KMS-11 (cell line): ENCODE data around the gene ADGRV1.
"Not testable (repeated sequence)": the region's sequence is repeated elsewhere in the genome, so short reads cannot be mapped to it uniquely, and the experiment has no call there.

Experiments used
- H2AFZ ChIP-seq: fragments of 200-600 bp; sonication (generic); 2 replicates; pipeline ENCODE4 v1.6.1; 2016; ENCODE audit warnings: antibody characterized with exemption, mixed run types, low read depth
- H3K27ac ChIP-seq: fragments of 200-600 bp; sonication (generic); 2 replicates; pipeline ENCODE4 v1.6.1; 2016; ENCODE audit warnings: mild to moderate bottlenecking, mixed run types
- H3K27me3 ChIP-seq: fragments of 200-600 bp; sonication (generic); 2 replicates; pipeline ENCODE4 v1.6.1; 2017; ENCODE audit warnings: mild to moderate bottlenecking, low read depth, mixed run types, moderate library complexity; ENCODE audit not compliant: insufficient read depth
- H3K36me3 ChIP-seq: fragments of 200-600 bp; sonication (generic); 2 replicates; pipeline ENCODE4 v1.6.1; 2017; ENCODE audit warnings: mild to moderate bottlenecking, mixed run types; ENCODE audit not compliant: insufficient read depth
- H3K4me1 ChIP-seq: fragments of 200-600 bp; sonication (generic); 2 replicates; pipeline ENCODE4 v1.6.1; 2016; ENCODE audit warnings: mild to moderate bottlenecking, low read depth, mixed run types; ENCODE audit not compliant: poor library complexity, severe bottlenecking
- H3K4me2 ChIP-seq: fragments of 200-600 bp; sonication (generic); 2 replicates; pipeline ENCODE4 v1.7.0; 2016; ENCODE audit warnings: mild to moderate bottlenecking, mixed run types
- H3K4me3 ChIP-seq: fragments of 200-600 bp; sonication (generic); IDR thresholded peaks from 2 replicates; pipeline ENCODE4 v1.6.1; 2017; ENCODE audit warnings: low read depth, low read length, mixed read lengths; ENCODE audit not compliant: insufficient read depth
- H3K79me2 ChIP-seq: fragments of 200-600 bp; sonication (generic); 2 replicates; pipeline ENCODE4 v1.6.1; 2016; ENCODE audit warnings: low read depth, mixed run types; ENCODE audit not compliant: insufficient read depth
- H3K9ac ChIP-seq: fragments of 200-600 bp; sonication (generic); 2 replicates; pipeline ENCODE4 v1.6.1; 2016; ENCODE audit warnings: mild to moderate bottlenecking, mixed run types
- H4K20me1 ChIP-seq: fragments of 200-600 bp; sonication (generic); 2 replicates; pipeline ENCODE4 v1.6.1; 2016; ENCODE audit warnings: mild to moderate bottlenecking, mixed run types; ENCODE audit not compliant: insufficient read depth
- TF ChIP-seq, protein P1 (sequence below): fragments of 200-600 bp; sonication (generic); conservative IDR thresholded peaks from 2 replicates; pipeline ENCODE4 v1.6.1; 2017; ENCODE audit warnings: low read depth, mild to moderate bottlenecking, antibody characterized with exemption, low read length, moderate library complexity, mixed read lengths

The ADGRV1 gene

DNA sequence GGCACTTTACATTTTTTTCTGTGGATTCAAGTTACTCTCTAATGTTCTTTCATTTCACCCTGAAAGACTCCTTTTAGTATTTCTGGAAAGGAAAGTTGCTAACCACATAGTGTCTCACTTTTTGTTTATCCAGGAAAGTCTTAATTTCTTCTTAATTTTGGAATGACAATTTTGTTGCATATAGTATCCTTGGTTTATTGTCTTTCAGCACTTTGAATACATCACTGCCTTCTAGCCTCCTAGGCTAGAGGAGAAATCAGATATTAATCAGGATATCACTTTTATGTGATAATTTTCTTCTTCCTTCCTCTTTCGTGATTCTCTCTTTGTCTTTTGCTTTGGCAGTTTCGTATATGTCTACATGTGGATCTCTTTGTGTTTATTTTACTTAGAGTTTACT, 11.4 kb downstream of the ADGRV1 start:
- H3K4me1 ChIP-seq, result no peaks in the 10 kb centered on the region
- no peak overlapping the region for H2AFZ ChIP-seq
- no peaks in the 10 kb centered on the region for H3K79me2 ChIP-seq
- no peaks in the 10 kb centered on the region for H3K27me3 ChIP-seq
- H3K27ac ChIP-seq, result no peak overlapping the region
- H3K9ac ChIP-seq, result no peak overlapping the region
- H3K4me2 ChIP-seq, result no peak overlapping the region
- H4K20me1 ChIP-seq, result no peaks in the 10 kb centered on the region
- no peaks in the 10 kb centered on the region for H3K36me3 ChIP-seq
- no peak overlapping the region for H3K4me3 ChIP-seq
- TF ChIP-seq, protein P1, sequence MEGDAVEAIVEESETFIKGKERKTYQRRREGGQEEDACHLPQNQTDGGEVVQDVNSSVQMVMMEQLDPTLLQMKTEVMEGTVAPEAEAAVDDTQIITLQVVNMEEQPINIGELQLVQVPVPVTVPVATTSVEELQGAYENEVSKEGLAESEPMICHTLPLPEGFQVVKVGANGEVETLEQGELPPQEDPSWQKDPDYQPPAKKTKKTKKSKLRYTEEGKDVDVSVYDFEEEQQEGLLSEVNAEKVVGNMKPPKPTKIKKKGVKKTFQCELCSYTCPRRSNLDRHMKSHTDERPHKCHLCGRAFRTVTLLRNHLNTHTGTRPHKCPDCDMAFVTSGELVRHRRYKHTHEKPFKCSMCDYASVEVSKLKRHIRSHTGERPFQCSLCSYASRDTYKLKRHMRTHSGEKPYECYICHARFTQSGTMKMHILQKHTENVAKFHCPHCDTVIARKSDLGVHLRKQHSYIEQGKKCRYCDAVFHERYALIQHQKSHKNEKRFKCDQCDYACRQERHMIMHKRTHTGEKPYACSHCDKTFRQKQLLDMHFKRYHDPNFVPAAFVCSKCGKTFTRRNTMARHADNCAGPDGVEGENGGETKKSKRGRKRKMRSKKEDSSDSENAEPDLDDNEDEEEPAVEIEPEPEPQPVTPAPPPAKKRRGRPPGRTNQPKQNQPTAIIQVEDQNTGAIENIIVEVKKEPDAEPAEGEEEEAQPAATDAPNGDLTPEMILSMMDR, result no peak

DNA sequence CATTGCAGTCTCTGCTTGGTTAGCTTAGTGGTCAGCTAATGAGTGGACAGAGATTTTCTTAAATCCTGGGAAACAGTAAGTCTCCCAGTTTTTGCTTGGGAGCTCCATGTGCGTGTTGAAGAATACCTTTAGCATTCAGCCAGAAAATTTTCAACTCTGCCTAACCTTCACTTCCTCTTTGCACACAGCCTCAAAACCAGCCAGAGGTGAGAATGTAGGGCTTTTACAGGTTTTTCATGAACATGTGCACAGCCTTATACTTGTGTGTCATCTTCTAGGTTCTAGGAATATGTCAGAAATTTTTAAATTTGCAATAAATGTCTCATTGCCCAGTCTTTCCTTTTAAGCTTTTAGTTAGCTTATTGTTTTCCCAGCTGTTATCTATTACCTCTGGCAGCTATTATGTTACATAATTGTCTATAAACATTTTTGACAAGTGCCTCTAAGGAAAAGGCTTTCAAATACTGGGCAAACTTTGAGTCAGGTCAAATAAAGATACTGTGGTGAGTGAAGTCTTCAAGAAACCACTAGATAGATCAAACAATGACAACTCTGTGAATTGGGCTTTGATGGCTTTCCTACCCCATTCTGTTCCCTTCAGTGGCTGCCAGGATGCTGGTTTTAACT, 12.7 kb downstream of the ADGRV1 start:
- Histone ChIP-seq H3K4me1 (no peaks in the 10 kb centered on the region), H4K20me1 (no peaks in the 10 kb centered on the region), H3K4me3 (no peak overlapping the region), H3K4me2 (no peak overlapping the region), H2AFZ (no peak overlapping the region), H3K27me3 (no peaks in the 10 kb centered on the region), H3K27ac (no peak overlapping the region), H3K79me2 (no peaks in the 10 kb centered on the region), H3K9ac (no peak overlapping the region), H3K36me3 (no peaks in the 10 kb centered on the region)
- TF ChIP-seq, protein P1, result no peak

DNA sequence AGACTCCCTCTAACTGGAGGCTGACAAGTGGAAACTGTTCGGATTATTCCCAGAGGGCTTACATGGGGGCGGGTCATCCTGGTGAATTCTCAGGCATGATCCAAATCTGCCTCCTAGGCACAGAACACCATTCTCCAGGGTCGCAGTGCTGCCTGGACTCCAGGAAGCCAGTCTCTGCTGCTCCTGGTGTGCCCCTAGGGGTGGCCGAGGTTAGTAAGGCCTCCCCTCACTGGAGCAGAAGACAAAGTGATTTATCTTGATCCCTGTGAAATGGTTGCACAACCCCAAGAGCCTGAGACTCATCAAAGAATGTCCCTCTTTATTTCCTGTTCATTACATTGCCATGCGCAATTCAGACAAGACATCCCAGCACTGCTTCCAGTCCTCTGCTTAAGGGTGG, 17.1 kb downstream of the ADGRV1 start:
- H3K4me2 ChIP-seq, result no peak overlapping the region

GRCh38 chr5:90576566-90576965, 18.0 kb downstream of the ADGRV1 start:
- H3K36me3 ChIP-seq, H3K79me2 ChIP-seq, H3K4me2 ChIP-seq, H4K20me1 ChIP-seq, H3K4me1 ChIP-seq, H3K27me3 ChIP-seq, H3K9ac ChIP-seq, H3K27ac ChIP-seq, H3K4me3 ChIP-seq, H2AFZ ChIP-seq: not testable (repeated sequence)

More for the DNA sequence above, 17.1 kb downstream of the ADGRV1 start:
- no peak overlapping the region for H3K27ac ChIP-seq
- H3K36me3 ChIP-seq, result no peaks in the 10 kb centered on the region
- TF ChIP-seq, protein P1, result no peak
- H2AFZ ChIP-seq, result no peak overlapping the region
- H3K27me3 ChIP-seq, result no peaks in the 10 kb centered on the region
- no peaks in the 10 kb centered on the region for H3K4me1 ChIP-seq
- no peaks in the 10 kb centered on the region for H4K20me1 ChIP-seq
- H3K4me3 ChIP-seq, result no peak overlapping the region
- H3K79me2 ChIP-seq, result no peaks in the 10 kb centered on the region
- no peak overlapping the region for H3K9ac ChIP-seq

DNA sequence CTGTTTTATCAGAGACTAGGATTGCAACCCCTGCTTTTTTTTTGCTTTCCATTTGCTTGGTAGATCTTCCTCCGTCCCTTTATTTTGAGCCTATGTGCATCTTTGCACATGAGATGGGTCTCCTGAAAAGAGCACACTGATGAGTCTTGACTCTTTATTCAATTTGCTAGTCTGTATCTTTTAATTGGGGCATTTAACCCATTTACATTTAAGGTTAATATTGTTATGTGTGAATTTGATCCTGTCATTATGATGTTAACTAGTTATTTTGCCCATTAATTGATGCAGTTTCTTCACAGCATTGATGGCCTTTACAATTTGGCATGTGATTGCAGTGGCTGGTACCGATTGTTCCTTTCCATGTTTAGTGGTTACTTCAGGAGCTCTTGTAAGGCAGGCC, 21.3 kb downstream of the ADGRV1 start:
- not testable (repeated sequence) for H4K20me1 ChIP-seq, H3K36me3 ChIP-seq, H3K4me3 ChIP-seq, H3K27me3 ChIP-seq, H3K4me2 ChIP-seq, H3K9ac ChIP-seq, H3K79me2 ChIP-seq, H3K4me1 ChIP-seq, H2AFZ ChIP-seq, H3K27ac ChIP-seq
